Kidney (tissue), 14 donors: Measurements from ENCODE around the gene DDO. TPM values are rescaled to one million over a fixed set of nuclear protein-coding genes. Genes with fewer than 3 reads are reported as not detected.

Source experiments
- DNase-seq, 5 donors: peaks; one replicate each; pipeline ENCODE4 v3.0.0-alpha.2; 2013 to 2020
- FAIRE-seq: peaks from 2 replicates; lab custom pipeline; 2012; peaks lifted over from hg19 to GRCh38; lab: Jason Lieb, UNC
- H3K27ac ChIP-seq, 2 donors: one replicate each; pipeline ENCODE4 v1.7.0; 2013; ENCODE audit warnings: low read depth in 2 of 2, low read length in 2 of 2, inconsistent platforms in 1 of 2
- H3K27me3 ChIP-seq: one replicate; pipeline ENCODE4 v1.7.1; 2013; ENCODE audit warnings: low read length, inconsistent platforms; ENCODE audit not compliant: control insufficient read depth, insufficient read depth
- H3K36me3 ChIP-seq, 3 donors: one replicate each; pipeline versions ENCODE4 v1.7.0 to v1.7.1; 2013; ENCODE audit warnings: low read length in 3 of 3, control low read depth in 1 of 3, inconsistent platforms in 1 of 3; ENCODE audit not compliant: insufficient read depth in 3 of 3, control insufficient read depth in 2 of 3
- H3K4me1 ChIP-seq, 3 donors: one replicate each; pipeline versions ENCODE4 v1.7.0 to v1.7.1; 2013; ENCODE audit warnings: low read length in 3 of 3, inconsistent platforms in 1 of 3, low read depth in 1 of 3; ENCODE audit not compliant: control insufficient read depth in 2 of 3, insufficient read depth in 2 of 3
- H3K4me3 ChIP-seq, 3 donors: one replicate each; pipeline versions ENCODE4 v1.7.0 to v1.8.1; 2013; ENCODE audit warnings: low read length in 3 of 3, control low read depth in 1 of 3, inconsistent platforms in 1 of 3
- H3K9ac ChIP-seq, 3 donors: one replicate each; pipeline versions ENCODE4 v1.7.0 to v1.7.1; 2013; ENCODE audit warnings: low read length in 3 of 3, control low read depth in 1 of 3, inconsistent platforms in 1 of 3
- H3K9me3 ChIP-seq, 3 donors: one replicate each; pipeline versions ENCODE4 v1.7.0 to v1.7.1; 2013; ENCODE audit warnings: low read length in 3 of 3, control low read depth in 1 of 3, inconsistent platforms in 1 of 3; ENCODE audit not compliant: control insufficient read depth in 2 of 3, insufficient read depth in 1 of 3
- CTCF ChIP-seq: IDR thresholded peaks from 3 replicates; pipeline ENCODE4 v1.5.1; 2012; ENCODE audit warnings: mild to moderate bottlenecking, moderate library complexity, borderline replicate concordance; ENCODE audit not compliant: insufficient read depth; ENCODE audit errors: extremely low read depth
- intact Hi-C: fragments of 100-400 bp; cut with DNase I; formaldehyde crosslinking; loops from one replicate; pipeline ENCODE4 v1.11.1; 2022
- polyA plus RNA-seq: library from polyadenylated mRNA; stranded (reverse); fragments of 350-450 nt; fragmentation: Illumina TruSeq; extraction: RNeasy Lipid Tissue Mini Kit (QIAGEN cat#74804); gene quantifications from one replicate; pipeline ENCODE4 v1.2.3, GENCODE V29; 2014; ENCODE audit warnings: low read depth, low replicate concordance; ENCODE audit not compliant: insufficient read depth
- total RNA-seq: library from RNA; stranded (reverse); fragmentation: NEBNext Ultra II Directional; extraction: Animal tissue kit (Norgen Biotek cat#: 25700); gene quantifications from one replicate; pipeline ENCODE4 v1.2.1, GENCODE V29; 2021
- donor health status: control.
- donor health status: control.
- donor health status: control.
- donor health status: control.
- donor health status: control.
- donor health status: DM: yes; HTN: yes; CAD: no.
- donor health status: Normal renal cell carcinoma (clear cell type).

DDO gene
- total and polyA plus RNA-seq, 2 donors from 2014 or later = 3.6 to 13.4 TPM

GRCh38 chr6:110404607-110405006 is 10.8 kb downstream of the DDO start:
- no peak overlapping the region for H3K27ac ChIP-seq
- TF ChIP-seq CTCF = no peak
- no peak overlapping the region for H3K4me3 ChIP-seq
- no peaks in the 10 kb centered on the region for H3K27me3 ChIP-seq
- intact Hi-C loops = no loop called here
- FAIRE-seq (no peak), DNase-seq (no peak)
- H3K9ac ChIP-seq = no peak overlapping the region
- H3K4me1 ChIP-seq = no peaks in the 10 kb centered on the region
- no peaks in the 10 kb centered on the region for H3K36me3 ChIP-seq
- H3K9me3 ChIP-seq = no peaks in the 10 kb centered on the region

- H3K27me3 ChIP-seq = no peaks in the 10 kb centered on the region
- no peaks in the 10 kb centered on the region for H3K36me3 ChIP-seq
- H3K4me3 ChIP-seq = no peak overlapping the region
- H3K9ac ChIP-seq = no peak overlapping the region
- intact Hi-C loops = no loop called here
- no peaks in the 10 kb centered on the region for H3K4me1 ChIP-seq
- DNase-seq (no peak), FAIRE-seq (no peak)
- H3K27ac ChIP-seq = no peak overlapping the region
- H3K9me3 ChIP-seq = no peaks in the 10 kb centered on the region
- no peak for TF ChIP-seq CTCF
Measured at GRCh38 chr6:110401585-110402176, 13.7 kb downstream of the DDO start.

DNA sequence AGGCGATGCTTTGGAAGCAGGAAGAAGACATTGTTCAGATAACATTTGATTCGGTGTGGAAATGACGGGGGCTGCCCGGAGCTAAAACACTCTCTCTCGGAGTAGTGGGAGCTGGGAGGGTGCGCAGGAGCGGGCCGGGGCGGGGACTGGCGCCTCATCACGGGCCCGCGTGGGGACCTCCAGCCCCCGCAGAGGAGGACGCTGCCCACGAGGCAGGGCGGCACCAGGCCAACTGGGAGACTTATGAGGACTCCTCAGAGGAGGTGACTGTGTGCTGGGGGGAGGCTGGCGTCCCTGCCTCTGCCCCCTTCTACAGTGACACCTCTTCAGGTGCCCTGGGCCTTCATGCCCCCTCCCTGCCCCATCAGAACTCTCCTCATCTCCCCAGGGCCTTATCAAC is 15.2 kb downstream of the DDO start:
- FAIRE-seq (no peak), DNase-seq (peak in 1 of 5 donors; percentile 65)
- H3K4me3 ChIP-seq = peak overlapping the region; percentile 17 to 51 (median 24)
- H3K4me1 ChIP-seq = no peaks in the 10 kb centered on the region
- peak overlapping the region in 1 of 3 donors; percentile 27 for H3K9ac ChIP-seq
- intact Hi-C loops = no loop called here
- H3K27me3 ChIP-seq = no peaks in the 10 kb centered on the region
- TF ChIP-seq CTCF = no peak
- H3K27ac ChIP-seq = no peak overlapping the region
- H3K36me3 ChIP-seq = no peaks in the 10 kb centered on the region
- no peaks in the 10 kb centered on the region for H3K9me3 ChIP-seq
